HG03196 (cell line): Measurements from ENCODE around the gene NRBP1.

Source experiments
- ATAC-seq: cut with Tn5 transposase; IDR thresholded peaks from one replicate; pipeline ENCODE4 v1.9.1; 2021; ENCODE audit not compliant: unreplicated experiment

The NRBP1 gene

DNA sequence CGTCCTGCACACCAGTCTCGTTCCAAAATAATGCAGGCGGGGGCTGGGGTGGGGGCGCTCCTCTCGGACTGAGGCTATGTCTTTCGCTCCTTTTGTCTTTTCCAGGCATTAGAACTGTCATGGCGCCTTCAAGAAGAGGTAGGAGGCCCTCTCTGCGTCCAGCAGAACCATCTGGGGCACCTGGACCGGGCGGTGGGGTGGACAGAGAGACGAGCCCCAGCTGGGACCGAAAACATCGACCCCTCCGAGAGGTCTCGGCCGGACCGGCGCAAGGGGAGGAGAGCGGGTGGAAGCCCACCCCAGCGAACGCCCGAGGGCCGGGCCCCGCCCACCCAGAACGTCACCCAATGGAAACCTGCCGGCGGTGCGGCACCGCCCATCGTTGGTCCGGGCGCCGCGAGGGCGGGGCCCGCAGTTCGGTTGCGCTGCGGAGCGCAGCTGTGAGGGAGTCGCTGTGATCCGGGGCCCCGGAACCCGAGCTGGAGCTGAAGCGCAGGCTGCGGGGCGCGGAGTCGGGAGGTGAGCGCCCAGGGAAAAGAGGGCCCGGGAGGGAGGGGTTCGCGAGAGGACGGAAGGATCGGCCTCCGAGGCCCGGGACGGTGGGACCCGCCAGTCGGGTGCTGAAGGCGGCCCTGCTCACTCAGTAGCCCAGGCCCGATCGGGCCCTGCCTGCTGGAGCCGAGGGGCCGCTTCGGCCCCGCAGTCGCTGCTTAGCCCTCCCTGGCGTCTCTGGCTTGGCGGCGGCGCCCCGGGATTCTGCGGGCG lies at the start of gene NRBP1:
NRBP1 (plus strand) TSS at position 419 of the 765 bp plus-strand sequence. CDS start 4,643 bp downstream, outside the sequence.
- ATAC-seq, result peak; percentile 87

DNA sequence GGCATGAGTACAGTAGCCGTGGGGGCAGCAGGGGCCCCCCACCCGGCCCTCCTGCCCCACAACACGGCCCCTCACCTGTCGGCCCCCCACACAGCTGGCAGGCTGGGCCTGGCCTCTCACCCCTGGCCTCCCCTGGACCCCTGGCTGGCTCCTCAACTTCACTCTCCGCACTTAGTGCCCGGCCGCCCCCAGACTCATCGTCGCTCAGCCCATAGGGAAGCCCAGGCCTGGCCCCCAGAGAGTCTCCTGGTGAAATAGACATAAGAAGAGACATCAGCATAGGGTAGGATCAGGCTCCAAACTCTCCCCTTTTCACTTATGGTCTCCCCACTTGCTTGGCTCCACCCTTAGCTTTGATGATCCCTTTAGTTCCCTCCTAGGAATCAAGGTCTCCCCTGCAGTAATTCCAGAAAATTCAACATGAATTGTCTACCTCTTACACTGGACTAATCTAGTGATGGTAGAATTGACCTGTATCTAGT lies 49.6 kb upstream of the NRBP1 start:
- ATAC-seq, result no peak

DNA sequence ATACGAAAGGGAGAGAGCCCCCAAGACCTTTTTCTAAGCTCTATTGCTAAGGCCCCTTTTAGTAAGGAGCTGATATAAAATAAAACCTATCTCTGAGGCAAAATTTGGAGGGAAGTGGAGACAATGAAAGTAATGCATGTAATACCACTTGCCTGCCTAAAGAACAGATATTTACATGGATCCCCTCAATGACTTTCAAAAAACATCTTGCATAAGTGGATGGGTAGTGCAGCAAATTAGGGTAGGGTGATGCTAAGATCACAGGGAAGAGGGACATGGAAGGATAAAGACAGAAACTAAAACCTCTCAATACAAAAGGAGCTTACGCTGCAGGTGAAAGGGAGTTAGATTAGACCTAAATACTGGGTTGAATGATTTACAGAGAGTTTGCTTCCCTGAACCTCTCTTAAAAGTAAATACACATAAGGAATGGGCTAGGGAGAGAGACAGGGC lies 49.0 kb upstream of the NRBP1 start:
- no peak for ATAC-seq

DNA sequence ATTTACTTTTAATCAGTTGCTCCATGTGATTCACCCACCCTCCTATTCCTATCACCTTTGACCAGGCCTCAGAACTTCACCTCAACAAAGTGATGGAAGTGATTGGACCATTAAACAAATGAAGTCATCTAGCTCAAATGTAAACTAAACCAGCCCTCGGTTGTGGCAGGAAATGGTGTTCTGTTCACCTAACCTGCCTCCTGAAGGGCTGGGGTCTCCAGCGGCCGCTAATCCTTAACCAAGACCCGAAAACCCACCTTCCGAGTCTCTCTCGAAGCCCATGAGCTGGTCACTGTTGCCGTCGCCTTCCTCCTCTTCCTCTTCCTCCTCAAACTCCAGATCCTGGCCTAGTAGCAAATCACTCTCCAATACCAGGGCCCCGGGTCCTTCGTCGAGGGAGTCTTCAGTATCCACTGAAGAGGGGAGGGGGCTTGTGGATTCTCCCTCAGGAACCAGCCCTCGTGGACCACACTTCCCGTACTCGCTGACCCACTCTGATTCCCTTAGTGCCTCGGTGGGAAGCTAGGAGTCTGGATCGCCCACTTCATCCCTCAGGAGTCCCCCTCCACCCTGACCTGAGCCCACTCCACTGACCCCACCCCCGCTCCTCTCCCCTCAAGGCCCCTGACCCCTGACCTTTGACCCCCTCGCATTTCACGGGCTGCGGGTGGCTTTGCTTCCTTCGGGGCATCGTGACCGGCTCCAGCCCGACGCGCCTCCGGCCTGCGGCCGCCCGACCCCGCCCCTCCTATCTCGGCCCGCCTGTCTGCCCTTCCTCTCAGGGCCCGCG lies 48.4 kb upstream of the NRBP1 start:
- ATAC-seq, result peak; percentile 24

DNA sequence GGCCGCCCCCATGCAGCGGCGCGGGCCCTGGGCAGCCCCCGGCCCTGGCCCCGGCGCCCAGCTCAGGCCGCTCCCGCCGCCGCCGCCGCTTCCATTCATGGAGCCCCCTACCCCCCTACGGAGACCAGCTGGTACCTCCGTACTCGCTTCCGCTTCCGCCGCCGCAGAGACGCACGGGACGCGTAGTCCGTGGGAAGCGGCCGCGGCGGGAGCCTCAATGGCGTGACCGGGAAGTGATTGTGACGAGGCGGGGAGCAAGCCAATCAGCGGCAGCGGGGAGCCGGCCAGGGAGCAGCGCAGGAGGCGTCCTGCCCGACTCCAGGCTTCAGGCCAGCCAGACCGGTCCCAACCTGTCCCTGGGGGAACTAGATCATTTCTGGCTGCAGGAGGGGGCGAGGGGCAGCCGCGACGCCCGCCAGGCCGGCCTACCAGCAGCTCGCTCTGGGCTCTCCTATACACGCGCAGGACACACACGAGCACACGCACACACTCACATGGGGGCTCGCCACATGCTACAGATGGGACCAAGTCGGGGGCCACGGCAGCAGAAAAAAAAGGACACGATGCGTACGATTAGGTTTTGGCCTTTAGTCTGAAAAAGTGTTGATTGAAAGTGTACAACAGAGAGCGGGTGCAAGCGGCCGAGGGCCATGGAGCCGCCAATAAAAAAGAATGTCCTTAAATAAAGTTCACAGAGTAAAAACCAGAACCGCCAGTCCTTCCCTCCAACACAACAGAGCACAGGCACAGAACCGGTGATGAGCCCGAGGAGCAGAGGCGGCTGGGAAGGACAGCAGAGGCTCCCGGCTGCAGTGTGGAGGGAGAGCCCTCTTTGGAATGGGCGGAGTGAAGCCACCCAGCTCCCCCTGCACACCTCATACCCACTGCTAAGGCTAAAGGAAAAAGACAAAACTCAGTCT lies 47.5 kb upstream of the NRBP1 start, which contains the start of gene ZNF513:
ZNF513 (minus strand) TSS at position 109 of the 920 bp plus-strand sequence. CDS start 208 bp downstream, outside the sequence.
- ATAC-seq, result peak; percentile 73

DNA sequence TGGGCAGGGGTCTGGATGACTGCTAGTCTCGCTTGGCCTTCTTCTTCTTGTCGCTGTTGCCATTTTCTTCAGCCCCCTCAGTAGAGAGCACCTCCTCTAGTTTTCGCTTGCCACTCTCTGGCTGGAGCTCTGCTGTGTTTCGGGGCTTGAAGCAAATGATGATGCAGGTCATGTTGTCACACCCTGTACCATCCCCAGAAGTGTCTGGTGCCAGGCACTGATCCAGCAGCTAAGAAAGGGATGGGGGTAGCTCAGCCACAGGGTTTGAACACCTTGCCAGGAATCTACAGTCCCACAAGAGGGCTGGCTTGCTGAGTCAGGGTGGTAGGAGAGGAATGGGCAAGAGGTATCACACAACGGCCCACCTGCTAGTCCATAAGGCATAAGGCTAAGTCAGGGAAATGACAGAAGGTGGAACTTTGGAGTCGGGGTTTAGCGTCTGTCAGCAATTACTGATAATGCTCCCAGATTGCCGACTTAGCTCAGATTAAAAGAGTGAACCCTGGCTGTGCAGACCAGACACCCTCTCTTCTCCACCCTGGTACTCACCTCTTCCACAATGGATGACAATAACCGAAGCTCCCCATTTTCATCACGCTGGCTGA lies 46.8 kb upstream of the NRBP1 start:
- no peak for ATAC-seq

DNA sequence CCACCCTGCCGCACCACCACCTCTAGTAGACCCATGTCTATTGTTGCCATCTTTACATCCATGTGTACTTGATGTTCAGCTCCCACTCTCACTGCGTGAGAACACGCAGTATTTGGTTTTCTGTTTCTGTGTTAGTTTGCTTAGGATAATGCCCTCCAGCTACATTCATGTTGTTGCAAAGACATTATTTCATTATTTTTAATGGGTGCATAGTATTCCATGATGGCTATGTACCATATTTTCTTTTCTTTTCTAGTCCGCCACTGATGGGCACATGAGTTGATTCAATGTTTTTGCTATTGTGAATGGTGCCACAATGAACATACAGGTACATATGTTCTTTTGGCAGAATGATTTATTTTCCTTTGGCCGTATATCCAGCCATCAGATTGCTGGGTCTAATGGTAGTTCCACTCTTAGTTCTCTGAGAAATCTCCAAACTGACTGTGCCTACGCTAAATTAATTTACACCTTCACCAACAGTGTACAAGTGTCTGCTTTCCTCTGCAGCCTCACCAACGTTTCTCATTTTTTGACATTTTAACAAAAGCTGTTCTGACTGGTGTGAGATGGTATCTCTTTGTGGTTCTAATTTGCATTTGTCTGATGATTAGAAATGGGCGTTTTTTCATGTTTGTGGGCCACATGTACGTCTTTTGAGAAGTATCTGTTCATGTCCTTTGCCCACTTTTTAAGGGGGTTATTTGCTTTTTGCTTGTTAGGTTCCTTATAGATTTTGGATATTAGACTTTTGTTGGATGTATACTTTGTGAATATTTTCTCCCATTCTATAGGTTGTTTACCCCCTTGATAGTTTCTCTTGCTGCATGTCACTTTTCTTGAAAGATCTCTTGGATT lies 37.4 kb upstream of the NRBP1 start:
- ATAC-seq, result no peak

DNA sequence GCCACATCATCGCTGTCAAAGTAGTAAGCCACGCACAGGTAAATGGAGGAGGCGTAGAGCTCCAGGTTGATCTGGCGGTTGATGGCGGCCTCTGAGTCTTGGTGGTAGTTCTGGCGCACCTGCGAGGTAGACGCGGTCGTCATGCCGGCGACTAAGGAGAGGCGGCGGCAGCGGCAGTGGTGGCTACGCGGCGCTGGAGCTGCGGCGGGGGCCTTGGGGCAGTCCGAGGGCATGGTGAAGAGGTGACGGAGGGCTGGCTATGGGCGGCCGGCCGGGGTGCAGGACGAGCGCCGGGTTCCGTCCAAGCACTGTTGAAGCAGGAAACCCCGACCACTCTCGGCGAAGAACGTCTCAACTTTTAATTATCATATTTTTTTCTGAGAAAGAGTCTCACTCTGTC lies 35.2 kb upstream of the NRBP1 start:
- no peak for ATAC-seq

DNA sequence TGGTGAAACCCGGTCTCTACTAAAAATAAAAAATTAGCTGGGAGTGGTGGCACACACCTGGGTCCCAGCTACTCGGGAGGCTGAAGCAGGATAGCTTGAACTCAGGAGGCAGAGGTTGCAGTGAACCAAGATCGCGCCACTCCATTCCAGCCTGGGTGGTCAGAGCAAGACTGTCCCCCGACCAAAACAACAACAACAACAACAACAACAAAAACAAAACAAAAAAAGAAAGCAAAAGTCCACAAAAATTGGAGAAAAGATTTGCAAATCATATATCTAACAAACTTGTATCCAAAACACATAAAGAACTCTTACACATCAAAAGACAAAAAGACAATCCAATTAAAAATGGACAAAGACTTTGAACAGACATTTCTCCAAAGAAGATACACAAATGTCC lies 29.5 kb upstream of the NRBP1 start:
- ATAC-seq, result no peak

DNA sequence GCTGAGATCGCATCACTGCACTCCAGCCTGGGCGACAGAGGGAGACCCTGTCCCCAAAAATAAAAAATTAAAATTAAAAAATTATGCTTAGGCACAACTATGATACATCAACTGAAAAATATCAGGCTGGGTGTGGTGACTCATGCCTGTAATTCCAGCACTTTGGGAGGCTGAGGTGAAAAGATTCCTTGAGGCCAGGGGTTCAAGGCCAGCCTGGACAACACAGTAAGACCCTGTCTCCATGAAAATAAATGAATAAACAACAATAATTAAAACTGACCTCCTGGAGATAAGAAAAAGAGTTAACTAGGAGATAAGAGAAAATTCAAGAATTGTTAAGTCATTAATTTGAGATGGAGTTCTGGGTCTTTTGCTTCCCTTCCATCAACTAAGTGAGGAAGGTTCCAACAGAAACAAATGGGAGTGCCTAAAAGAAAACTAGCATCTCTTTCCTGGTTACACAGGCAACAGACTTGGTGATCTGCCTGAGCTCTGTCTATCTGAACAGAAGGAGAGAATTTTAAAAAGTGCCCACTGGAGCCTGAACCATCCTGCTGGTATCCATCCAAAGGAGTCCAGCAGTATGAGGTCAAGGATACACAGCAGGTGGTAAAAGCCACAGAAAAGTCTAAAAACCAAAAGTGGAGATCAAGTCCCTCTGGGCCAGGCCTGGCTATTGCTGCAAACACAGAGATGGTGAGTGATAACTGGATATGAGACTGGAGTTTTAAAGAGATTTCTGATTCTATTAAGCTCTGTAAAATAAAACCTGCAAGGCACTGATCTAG lies 27.9 kb upstream of the NRBP1 start:
- ATAC-seq, result no peak

DNA sequence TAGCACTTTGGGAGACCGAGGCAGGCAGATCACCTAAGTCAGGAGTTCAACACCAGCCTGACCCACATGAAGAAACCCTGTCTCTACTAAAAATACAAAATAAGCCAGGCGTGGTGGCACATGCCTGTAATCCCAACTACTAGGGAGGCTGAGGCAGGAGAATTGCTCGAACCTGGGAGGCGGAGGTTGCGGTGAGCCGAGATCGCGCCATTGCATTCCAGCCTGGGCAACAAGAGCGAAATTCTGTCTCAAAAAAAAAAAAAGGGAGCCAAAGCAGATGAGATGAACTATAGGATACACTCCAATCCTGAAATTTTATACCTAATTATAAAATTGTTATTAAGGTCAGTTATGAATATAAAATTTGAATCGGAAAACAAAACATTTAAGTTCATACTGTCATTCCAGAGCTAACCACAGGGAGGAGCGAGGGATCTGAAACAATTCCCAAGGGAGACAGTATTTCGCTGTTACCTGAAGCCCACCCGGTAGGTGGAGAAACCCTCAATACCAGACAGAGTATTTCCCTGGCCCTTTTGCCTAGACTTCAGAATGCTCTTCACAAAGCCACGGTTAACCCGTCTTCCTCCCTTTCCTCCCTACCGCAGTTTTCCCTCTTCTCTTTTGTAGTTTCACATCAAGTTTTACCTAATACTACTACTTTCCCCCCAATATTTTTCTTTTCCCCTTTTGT lies 20.5 kb upstream of the NRBP1 start:
- ATAC-seq, result no peak

DNA sequence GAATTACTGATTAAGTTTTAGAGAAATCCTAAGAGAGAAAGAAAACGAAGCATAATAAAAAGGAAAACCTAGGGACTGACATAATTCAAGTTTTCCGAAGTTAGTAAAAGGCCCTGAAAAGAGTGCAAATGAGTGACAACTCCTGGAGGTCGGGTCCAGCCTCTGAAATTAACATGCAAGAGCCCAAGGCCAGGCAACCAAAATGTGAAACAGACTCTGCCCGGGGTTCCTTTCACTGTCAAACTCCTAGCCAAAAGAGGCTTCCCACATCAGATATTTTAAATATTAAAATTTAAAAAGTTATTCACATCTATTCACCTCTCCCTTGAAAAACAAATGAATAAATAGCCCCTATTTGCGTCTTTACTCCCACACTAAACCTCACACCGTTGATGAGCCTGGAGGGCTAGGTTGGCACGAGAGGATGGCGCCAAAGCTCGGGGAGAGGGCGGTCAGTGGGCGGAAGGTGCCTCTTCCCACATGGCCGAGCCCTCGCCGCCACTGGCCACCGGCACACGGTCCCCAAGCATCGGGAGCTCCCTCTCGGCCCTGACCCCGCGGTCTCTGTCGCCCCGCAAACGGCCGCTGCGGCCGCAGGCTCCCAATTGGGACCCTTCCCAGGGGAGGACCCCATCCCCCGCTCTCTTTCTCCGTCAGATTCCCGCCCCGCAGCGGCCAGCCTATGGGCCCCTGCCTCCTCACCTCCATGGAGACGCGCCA lies 19.7 kb upstream of the NRBP1 start:
- ATAC-seq, result peak; percentile 39

DNA sequence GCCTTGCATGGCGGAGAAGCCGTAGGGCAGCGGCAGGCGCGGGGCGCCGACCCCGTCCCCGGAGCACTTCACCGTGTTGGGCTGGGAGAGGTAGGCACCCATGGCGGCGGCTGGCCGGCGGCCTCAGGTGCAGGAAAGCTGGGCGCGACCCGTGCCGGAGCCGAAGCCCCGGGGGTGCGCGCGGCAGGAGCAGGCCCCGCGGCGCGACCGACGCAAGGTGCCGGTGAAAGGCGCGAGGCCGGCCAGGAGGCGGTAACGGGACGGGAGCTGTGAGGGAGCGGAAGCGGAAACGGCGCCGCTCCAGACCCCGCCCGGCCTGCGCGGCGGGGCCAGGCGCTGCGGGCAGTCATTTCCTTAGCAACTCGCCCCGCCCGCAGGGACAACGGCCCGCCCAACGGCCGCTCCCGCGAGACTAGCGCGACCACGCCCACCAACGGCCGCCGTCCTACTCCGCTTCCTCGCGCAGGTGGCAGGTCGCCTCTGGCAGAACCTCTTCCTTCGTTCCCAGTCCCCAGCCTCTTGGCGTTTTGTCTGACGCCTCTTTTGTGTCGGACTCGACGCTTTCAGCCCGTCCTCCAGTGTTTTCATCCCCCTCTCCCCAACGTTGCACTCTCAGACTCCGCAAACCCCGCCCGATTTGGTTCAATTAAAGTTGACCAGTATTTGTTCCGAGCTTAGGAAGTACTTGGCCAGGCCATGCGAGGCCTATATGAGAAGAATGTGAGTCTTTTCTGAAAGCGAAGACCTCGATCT lies 18.9 kb upstream of the NRBP1 start, which contains the start of gene PPM1G:
PPM1G (minus strand) TSS at position 271 of the 753 bp plus-strand sequence; CDS start at position 102, 169 bp downstream.
- ATAC-seq, result peak; percentile 93

DNA sequence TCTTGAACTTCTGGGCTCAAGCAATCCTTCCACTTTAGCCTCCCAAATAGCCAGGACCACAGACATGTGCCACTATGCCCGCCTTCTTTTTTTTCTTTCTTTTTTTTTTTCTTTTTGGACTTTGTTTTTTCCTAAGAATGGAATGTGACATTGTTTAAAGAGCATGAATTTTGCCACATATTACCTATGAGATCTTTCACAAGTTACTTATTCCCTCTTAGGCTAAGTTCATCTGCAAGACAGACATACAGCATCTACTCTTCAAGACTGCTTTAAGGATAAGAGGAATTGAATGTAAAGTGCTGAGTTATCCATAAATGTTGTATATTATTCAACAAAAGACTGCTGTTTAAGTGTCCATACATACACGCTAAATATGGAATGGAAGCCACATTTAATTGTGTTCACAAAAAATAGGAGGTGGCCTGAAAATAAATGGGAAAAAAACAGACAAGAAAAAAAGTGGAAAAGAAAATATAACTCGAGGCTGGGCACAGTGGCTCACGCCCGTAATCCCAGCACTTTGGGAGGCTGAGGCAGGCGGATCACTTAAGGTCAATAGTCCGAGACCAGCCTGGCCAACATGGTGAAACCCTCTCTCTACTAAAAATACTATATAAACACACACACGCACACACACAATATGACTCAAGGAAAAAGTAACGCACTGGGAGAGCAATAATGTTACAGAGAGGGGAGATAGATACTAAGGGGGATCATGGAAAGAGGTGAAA lies 15.8 kb upstream of the NRBP1 start:
- no peak for ATAC-seq

DNA sequence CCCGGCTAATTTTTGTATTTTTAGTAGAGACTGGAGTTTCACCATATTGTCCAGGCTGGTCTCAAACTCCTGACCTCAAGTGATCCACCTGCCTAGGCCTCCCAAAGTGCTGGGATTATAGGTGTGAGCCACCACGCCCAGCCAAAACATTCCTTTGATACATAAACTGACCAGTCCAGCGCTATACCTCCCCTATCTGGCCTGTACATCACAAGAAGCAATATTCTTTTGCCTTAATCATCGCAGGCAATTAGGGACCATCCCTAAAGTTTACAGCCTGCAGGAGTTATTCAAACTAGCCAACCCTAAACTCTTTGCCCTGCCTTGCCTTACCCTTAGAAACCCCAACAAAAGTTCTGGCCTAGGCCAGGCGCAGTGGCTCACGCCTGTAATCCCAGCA lies 12.3 kb upstream of the NRBP1 start:
- no peak for ATAC-seq

DNA sequence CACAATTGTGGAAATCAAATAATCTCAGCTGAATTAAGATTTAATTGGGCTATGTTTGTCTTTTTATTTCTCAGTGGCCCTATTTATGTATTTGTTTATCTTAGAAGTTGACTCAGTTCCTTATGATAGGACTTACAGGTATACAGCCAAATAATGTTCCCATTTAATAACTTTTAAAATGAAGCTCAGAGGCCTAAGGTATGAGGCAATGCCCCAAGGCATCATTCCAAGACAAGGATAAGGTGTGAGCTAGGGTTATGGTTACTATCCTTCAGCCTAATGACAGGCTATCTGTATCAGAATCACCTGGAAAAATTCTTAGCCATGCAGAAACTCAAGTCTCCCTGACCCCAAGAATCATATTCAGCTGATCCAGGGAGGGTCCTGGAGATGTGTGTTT lies 7.4 kb upstream of the NRBP1 start:
- no peak for ATAC-seq
